Mammary epithelial cell (primary cell): ENCODE data around the gene RPL7A.

ENCODE experiments used
- CTCF ChIP-seq, 2 donors: IDR thresholded peaks in 1 of 2; conservative IDR thresholded peaks in 1 of 2; 2 replicates each; pipeline ENCODE4 v1.5.1; 2011 to 2012; ENCODE audit warnings: inconsistent platforms in 2 of 2, low read length in 2 of 2, mild to moderate bottlenecking in 2 of 2, control low read depth in 1 of 2, low read depth in 1 of 2; ENCODE audit not compliant: insufficient read depth in 1 of 2; ENCODE audit errors: extremely low read depth in 1 of 2
- EZH2 ChIP-seq: IDR thresholded peaks from 2 replicates; pipeline ENCODE4 v1.6.1; 2012; ENCODE audit warnings: low read length, inconsistent platforms, borderline replicate concordance

GRCh38 chr9:133331221-133331620 is 16.8 kb upstream of the RPL7A start:
- TF ChIP-seq CTCF (conservative IDR thresholded peaks at IDR 0.05 in 1 of 2, IDR thresholded peaks at IDR 0.05 in 1 of 2; ENCODE audit: extremely low read depth in 1 of 2, insufficient read depth in 1 of 2, low read depth in 1 of 2, low read length in 2 of 2) (no peak), EZH2 (no peak)
